HEK293 (cell line): ENCODE data around the gene SEMA3D.

ENCODE experiments used
- CTCF ChIA-PET: fragments of 350-600 bp; formaldehyde crosslinking; extraction: SDS; loops from one replicate; lab custom pipeline; 2021; ENCODE audit warnings: antibody characterized with exemption; lab: Yijun Ruan, JAX
- POLR2A ChIA-PET: fragments of 300-600 bp; formaldehyde crosslinking; extraction: SDS; loops from one replicate; lab custom pipeline; 2020; ENCODE audit warnings: antibody characterized with exemption, inconsistent platforms; lab: Yijun Ruan, JAX
- H3K27ac ChIP-seq: fragments of 200-500 bp; sonication (Bioruptor generic); 2 replicates; pipeline ENCODE4 v1.5.1; 2014; ENCODE audit warnings: low read depth, low read length, control low read depth, inconsistent platforms; ENCODE audit errors: extremely low read depth
- H3K36me3 ChIP-seq, 2 experiments: fragments of 200-500 bp in 1 of 2; sonication (Bioruptor generic) in 1 of 2; 1 replicate in 1 of 2; 2 replicates in 1 of 2; pipeline ENCODE4 v1.5.1; 2014 to 2017; ENCODE audit warnings: inconsistent platforms in 2 of 2, low read length in 2 of 2; ENCODE audit not compliant: control insufficient read depth in 2 of 2, insufficient read depth in 1 of 2
- H3K4me1 ChIP-seq: fragments of 200-500 bp; sonication (Bioruptor generic); 2 replicates; pipeline ENCODE4 v1.5.1; 2014; ENCODE audit warnings: mild to moderate bottlenecking, low read length, inconsistent platforms; ENCODE audit not compliant: control insufficient read depth, insufficient read depth
- H3K4me3 ChIP-seq: 2 replicates; pipeline ENCODE4 v1.5.1; 2011; ENCODE audit warnings: low read depth, mild to moderate bottlenecking, control low read depth, low read length, moderate library complexity
- H3K9me3 ChIP-seq: fragments of 200-500 bp; sonication (Bioruptor generic); 2 replicates; pipeline ENCODE4 v1.5.1; 2014; ENCODE audit warnings: low read depth, low read length, inconsistent platforms; ENCODE audit not compliant: control insufficient read depth, insufficient read depth
- EGR2 ChIP-seq: fragments of 450-650 bp; formaldehyde crosslinking; IDR thresholded peaks from 2 replicates; pipeline ENCODE4 v1.5.1; 2016; ENCODE audit warnings: low read depth, missing biosample characterization, missing genetic modification characterization
- MEIS1 ChIP-seq: sonication (generic); formaldehyde crosslinking; IDR thresholded peaks from 2 replicates; pipeline ENCODE4 v1.8.1; 2022; ENCODE audit warnings: missing genetic modification reagents, mild to moderate bottlenecking, borderline replicate concordance
- TCF7L2 ChIP-seq: IDR thresholded peaks from 2 replicates; pipeline ENCODE4 v1.6.1; 2011; ENCODE audit warnings: low read depth, mild to moderate bottlenecking, inconsistent platforms, low read length, moderate library complexity, borderline replicate concordance
- ZNF23 ChIP-seq: fragments of 450-650 bp; formaldehyde crosslinking; IDR thresholded peaks from 2 replicates; pipeline ENCODE4 v1.5.1; 2016; ENCODE audit warnings: missing biosample characterization, missing genetic modification characterization, borderline replicate concordance
- ZNF280C ChIP-seq: fragments of 450-650 bp; formaldehyde crosslinking; IDR thresholded peaks from 2 replicates; pipeline ENCODE4 v1.5.1; 2016; ENCODE audit warnings: missing biosample characterization, missing genetic modification characterization
- ZNF394 ChIP-seq: fragments of 450-650 bp; formaldehyde crosslinking; IDR thresholded peaks from 2 replicates; pipeline ENCODE4 v1.5.1; 2016; ENCODE audit warnings: missing biosample characterization, missing genetic modification characterization, mild to moderate bottlenecking, moderate library complexity, borderline replicate concordance
- ZNF596 ChIP-seq: fragments of 450-650 bp; IDR thresholded peaks from 2 replicates; pipeline ENCODE4 v1.5.0; 2018; ENCODE audit warnings: missing biosample characterization, mild to moderate bottlenecking, missing genetic modification characterization, moderate library complexity
- ZXDB ChIP-seq: fragments of 450-650 bp; formaldehyde crosslinking; IDR thresholded peaks from 2 replicates; pipeline ENCODE4 v1.5.1; 2016; ENCODE audit warnings: missing biosample characterization, missing genetic modification characterization
- TF ChIP-seq, protein P1 (sequence below): fragments of 450-650 bp; formaldehyde crosslinking; IDR thresholded peaks from 2 replicates; pipeline ENCODE4 v1.5.1; 2017; ENCODE audit warnings: missing biosample characterization, missing genetic modification characterization
- TF ChIP-seq, protein P2 (sequence below): fragments of 450-650 bp; formaldehyde crosslinking; IDR thresholded peaks from 2 replicates; pipeline ENCODE4 v1.5.1; 2016; ENCODE audit warnings: missing biosample characterization, missing genetic modification characterization
- TF ChIP-seq, protein P3 (sequence below): fragments of 450-650 bp; formaldehyde crosslinking; IDR thresholded peaks from 2 replicates; pipeline ENCODE4 v1.5.1; 2017; ENCODE audit warnings: missing biosample characterization, missing genetic modification characterization
- TF ChIP-seq, protein P4 (sequence below): fragments of 450-650 bp; formaldehyde crosslinking; IDR thresholded peaks from 2 replicates; pipeline ENCODE4 v1.5.1; 2016; ENCODE audit warnings: missing biosample characterization, missing genetic modification characterization

Gene SEMA3D

GRCh38 chr7:85186521-85187241 lies at the start of gene SEMA3D (continued):
- TF ChIP-seq, protein P1, sequence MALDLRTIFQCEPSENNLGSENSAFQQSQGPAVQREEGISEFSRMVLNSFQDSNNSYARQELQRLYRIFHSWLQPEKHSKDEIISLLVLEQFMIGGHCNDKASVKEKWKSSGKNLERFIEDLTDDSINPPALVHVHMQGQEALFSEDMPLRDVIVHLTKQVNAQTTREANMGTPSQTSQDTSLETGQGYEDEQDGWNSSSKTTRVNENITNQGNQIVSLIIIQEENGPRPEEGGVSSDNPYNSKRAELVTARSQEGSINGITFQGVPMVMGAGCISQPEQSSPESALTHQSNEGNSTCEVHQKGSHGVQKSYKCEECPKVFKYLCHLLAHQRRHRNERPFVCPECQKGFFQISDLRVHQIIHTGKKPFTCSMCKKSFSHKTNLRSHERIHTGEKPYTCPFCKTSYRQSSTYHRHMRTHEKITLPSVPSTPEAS: no peak; the same call in 1 of the 2 replicates

- no peak overlapping the region for H3K27ac ChIP-seq
- TF ChIP-seq TCF7L2: no peak
- TF ChIP-seq, protein P2, sequence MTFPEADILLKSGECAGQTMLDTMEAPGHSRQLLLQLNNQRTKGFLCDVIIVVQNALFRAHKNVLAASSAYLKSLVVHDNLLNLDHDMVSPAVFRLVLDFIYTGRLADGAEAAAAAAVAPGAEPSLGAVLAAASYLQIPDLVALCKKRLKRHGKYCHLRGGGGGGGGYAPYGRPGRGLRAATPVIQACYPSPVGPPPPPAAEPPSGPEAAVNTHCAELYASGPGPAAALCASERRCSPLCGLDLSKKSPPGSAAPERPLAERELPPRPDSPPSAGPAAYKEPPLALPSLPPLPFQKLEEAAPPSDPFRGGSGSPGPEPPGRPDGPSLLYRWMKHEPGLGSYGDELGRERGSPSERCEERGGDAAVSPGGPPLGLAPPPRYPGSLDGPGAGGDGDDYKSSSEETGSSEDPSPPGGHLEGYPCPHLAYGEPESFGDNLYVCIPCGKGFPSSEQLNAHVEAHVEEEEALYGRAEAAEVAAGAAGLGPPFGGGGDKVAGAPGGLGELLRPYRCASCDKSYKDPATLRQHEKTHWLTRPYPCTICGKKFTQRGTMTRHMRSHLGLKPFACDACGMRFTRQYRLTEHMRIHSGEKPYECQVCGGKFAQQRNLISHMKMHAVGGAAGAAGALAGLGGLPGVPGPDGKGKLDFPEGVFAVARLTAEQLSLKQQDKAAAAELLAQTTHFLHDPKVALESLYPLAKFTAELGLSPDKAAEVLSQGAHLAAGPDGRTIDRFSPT: no peak
- TF ChIP-seq ZNF280C (tag by site-specific recombination): no peak
- TF ChIP-seq ZNF596: no peak
- TF ChIP-seq ZXDB (tag by site-specific recombination): no peak
- TF ChIP-seq EGR2 (tag by site-specific recombination): no peak
- TF ChIP-seq, protein P3, sequence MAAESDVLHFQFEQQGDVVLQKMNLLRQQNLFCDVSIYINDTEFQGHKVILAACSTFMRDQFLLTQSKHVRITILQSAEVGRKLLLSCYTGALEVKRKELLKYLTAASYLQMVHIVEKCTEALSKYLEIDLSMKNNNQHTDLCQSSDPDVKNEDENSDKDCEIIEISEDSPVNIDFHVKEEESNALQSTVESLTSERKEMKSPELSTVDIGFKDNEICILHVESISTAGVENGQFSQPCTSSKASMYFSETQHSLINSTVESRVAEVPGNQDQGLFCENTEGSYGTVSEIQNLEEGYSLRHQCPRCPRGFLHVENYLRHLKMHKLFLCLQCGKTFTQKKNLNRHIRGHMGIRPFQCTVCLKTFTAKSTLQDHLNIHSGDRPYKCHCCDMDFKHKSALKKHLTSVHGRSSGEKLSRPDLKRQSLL (tag by site-specific recombination): no peak
- no peak for TF ChIP-seq ZNF23
- TF ChIP-seq, protein P4, sequence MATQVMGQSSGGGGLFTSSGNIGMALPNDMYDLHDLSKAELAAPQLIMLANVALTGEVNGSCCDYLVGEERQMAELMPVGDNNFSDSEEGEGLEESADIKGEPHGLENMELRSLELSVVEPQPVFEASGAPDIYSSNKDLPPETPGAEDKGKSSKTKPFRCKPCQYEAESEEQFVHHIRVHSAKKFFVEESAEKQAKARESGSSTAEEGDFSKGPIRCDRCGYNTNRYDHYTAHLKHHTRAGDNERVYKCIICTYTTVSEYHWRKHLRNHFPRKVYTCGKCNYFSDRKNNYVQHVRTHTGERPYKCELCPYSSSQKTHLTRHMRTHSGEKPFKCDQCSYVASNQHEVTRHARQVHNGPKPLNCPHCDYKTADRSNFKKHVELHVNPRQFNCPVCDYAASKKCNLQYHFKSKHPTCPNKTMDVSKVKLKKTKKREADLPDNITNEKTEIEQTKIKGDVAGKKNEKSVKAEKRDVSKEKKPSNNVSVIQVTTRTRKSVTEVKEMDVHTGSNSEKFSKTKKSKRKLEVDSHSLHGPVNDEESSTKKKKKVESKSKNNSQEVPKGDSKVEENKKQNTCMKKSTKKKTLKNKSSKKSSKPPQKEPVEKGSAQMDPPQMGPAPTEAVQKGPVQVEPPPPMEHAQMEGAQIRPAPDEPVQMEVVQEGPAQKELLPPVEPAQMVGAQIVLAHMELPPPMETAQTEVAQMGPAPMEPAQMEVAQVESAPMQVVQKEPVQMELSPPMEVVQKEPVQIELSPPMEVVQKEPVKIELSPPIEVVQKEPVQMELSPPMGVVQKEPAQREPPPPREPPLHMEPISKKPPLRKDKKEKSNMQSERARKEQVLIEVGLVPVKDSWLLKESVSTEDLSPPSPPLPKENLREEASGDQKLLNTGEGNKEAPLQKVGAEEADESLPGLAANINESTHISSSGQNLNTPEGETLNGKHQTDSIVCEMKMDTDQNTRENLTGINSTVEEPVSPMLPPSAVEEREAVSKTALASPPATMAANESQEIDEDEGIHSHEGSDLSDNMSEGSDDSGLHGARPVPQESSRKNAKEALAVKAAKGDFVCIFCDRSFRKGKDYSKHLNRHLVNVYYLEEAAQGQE (tag by site-specific recombination): no peak
- no peak for TF ChIP-seq MEIS1 (CRISPR knock-in tag)
- no peak for TF ChIP-seq ZNF394 (tag by site-specific recombination)
- no peaks in the 10 kb centered on the region for H3K9me3 ChIP-seq
- ChIA-PET CTCF (no interaction called here), POLR2A (no interaction called here)
- no peaks in the 10 kb centered on the region for H3K36me3 ChIP-seq
- no peaks in the 10 kb centered on the region for H3K4me1 ChIP-seq
- no peak overlapping the region for H3K4me3 ChIP-seq
These were observed 47.9 kb upstream of the SEMA3D start for GRCh38 chr7:85234730-85235129.
